A549 (cell line): Measurements from ENCODE around the gene MAPT. TPM values are rescaled to one million over a fixed set of nuclear protein-coding genes. Genes with fewer than 3 reads are reported as not detected.
A peak's percentile ranks its signal among the peaks of the same experiment; 100 is the strongest.

Source experiments
- ATAC-seq, 2 experiments: fragments of 200-7000 bp in 1 of 2; fragments of >200 bp in 1 of 2; cut with Nextera tagmentation in 1 of 2; cut with Tn5 transposase in 1 of 2; 3 replicates each; pipeline versions ENCODE4 v1.8.0 to v1.9.1; 2018 to 2020; ENCODE audit warnings: mild to moderate bottlenecking in 1 of 2, moderate library complexity in 1 of 2
- CTCF ChIA-PET: fragments of 300-600 bp; sonication (Branson Sonifier 250); formaldehyde crosslinking; extraction: SDS; loops from one replicate; lab custom pipeline; 2021; ENCODE audit warnings: antibody characterized with exemption, inconsistent platforms; lab: Yijun Ruan, JAX
- POLR2A ChIA-PET: fragments of 350-600 bp; formaldehyde crosslinking; extraction: SDS; loops from one replicate; lab custom pipeline; 2021; ENCODE audit warnings: antibody characterized with exemption, inconsistent platforms; lab: Yijun Ruan, JAX
- DNase-seq, 2 experiments: peaks; one replicate each; pipeline versions ENCODE4 v3.0.0 to v3.0.0-alpha.2; 2011 to 2016; ENCODE audit warnings: low read depth in 1 of 2, low spot score in 1 of 2
- FAIRE-seq: peaks from 2 replicates; lab custom pipeline; 2011; peaks lifted over from hg19 to GRCh38; lab: Jason Lieb, UNC
- H3K27ac ChIP-seq, 2 experiments: fragments of >200 bp; sonication (Bioruptor Twin); formaldehyde crosslinking; 3 replicates each; pipeline ENCODE4 v1.5.1; 2016 to 2017
- H3K4me1 ChIP-seq: fragments of >200 bp; sonication (Bioruptor Twin); formaldehyde crosslinking; 3 replicates; pipeline ENCODE4 v1.6.1; 2016
- H3K4me2 ChIP-seq: fragments of >200 bp; sonication (Bioruptor Twin); formaldehyde crosslinking; 3 replicates; pipeline ENCODE4 v1.6.1; 2016
- H3K4me3 ChIP-seq: fragments of >200 bp; sonication (Bioruptor Twin); formaldehyde crosslinking; 3 replicates; pipeline ENCODE4 v1.5.1; 2016
- H3K9me3 ChIP-seq: fragments of >200 bp; sonication (Bioruptor Twin); formaldehyde crosslinking; 3 replicates; pipeline ENCODE4 v1.6.1; 2016
- CBX2 ChIP-seq: fragments of 200-600 bp; sonication (generic); IDR thresholded peaks from 2 replicates; pipeline ENCODE4 v1.6.1; 2016; ENCODE audit warnings: low read depth, mild to moderate bottlenecking, borderline replicate concordance
- CBX8 ChIP-seq: fragments of 200-600 bp; sonication (generic); IDR thresholded peaks from 2 replicates; pipeline ENCODE4 v1.6.1; 2016
- CEBPB ChIP-seq, 2 experiments: fragments of >200 bp in 1 of 2; sonication (Bioruptor Twin) in 1 of 2; formaldehyde crosslinking in 1 of 2; IDR thresholded peaks; 2 replicates each; pipeline ENCODE4 v1.6.1; 2012 to 2016
- CHD2 ChIP-seq: fragments of 150-350 bp; IDR thresholded peaks from 2 replicates; pipeline ENCODE4 v1.6.1; 2014; ENCODE audit warnings: low read length; ENCODE audit not compliant: partially characterized antibody
- HDAC2 ChIP-seq: fragments of 200-600 bp; sonication (generic); IDR thresholded peaks from 2 replicates; pipeline ENCODE4 v1.6.1; 2016
- HEYL ChIP-seq: fragments of 250-450 bp; sonication (Bioruptor Pico); IDR thresholded peaks from 2 replicates; pipeline ENCODE4 v1.8.0; 2021; ENCODE audit warnings: mild to moderate bottlenecking, moderate library complexity
- HOXB13 ChIP-seq: fragments of 250-450 bp; sonication (Bioruptor Pico); IDR thresholded peaks from 2 replicates; pipeline ENCODE4 v1.5.0; 2020; ENCODE audit warnings: low read depth, mild to moderate bottlenecking, moderate library complexity
- JUNB ChIP-seq: fragments of >200 bp; sonication (Bioruptor Twin); formaldehyde crosslinking; IDR thresholded peaks from 2 replicates; pipeline ENCODE4 v1.6.1; 2016
- MAZ ChIP-seq: fragments of 150-350 bp; IDR thresholded peaks from 2 replicates; pipeline ENCODE4 v1.6.1; 2014; ENCODE audit warnings: antibody characterized with exemption, low read depth, low read length, borderline replicate concordance
- MYC ChIP-seq: IDR thresholded peaks from 2 replicates; pipeline ENCODE4 v1.6.1; 2012; ENCODE audit warnings: mild to moderate bottlenecking, inconsistent platforms, low read length, improper control_type of control experiment, borderline replicate concordance
- NR3C1 ChIP-seq: fragments of >200 bp; sonication (Bioruptor Twin); formaldehyde crosslinking; IDR thresholded peaks from 3 replicates; pipeline ENCODE4 v1.6.1; 2017
- POLR2A ChIP-seq: IDR thresholded peaks from 2 replicates; pipeline ENCODE4 v1.6.1; 2012; ENCODE audit warnings: mild to moderate bottlenecking, low read length
- POLR2AphosphoS2 ChIP-seq: conservative IDR thresholded peaks from 2 replicates; pipeline ENCODE4 v1.6.1; 2012; ENCODE audit warnings: low read length, improper control_type of control experiment, inconsistent platforms
- RAD21 ChIP-seq, 2 experiments: fragments of >200 bp in 1 of 2; sonication (Bioruptor Twin) in 1 of 2; formaldehyde crosslinking in 1 of 2; IDR thresholded peaks in 1 of 2; conservative IDR thresholded peaks in 1 of 2; 2 replicates in 1 of 2; 3 replicates in 1 of 2; pipeline ENCODE4 v1.6.1; 2012 to 2018; ENCODE audit warnings: inconsistent platforms in 1 of 2
- RARB ChIP-seq: fragments of 250-450 bp; sonication (Bioruptor Pico); IDR thresholded peaks from 2 replicates; pipeline ENCODE4 v1.8.0; 2021; ENCODE audit warnings: mild to moderate bottlenecking, moderate library complexity
- SREBF2 ChIP-seq: fragments of 450-650 bp; IDR thresholded peaks from 2 replicates; pipeline ENCODE4 v1.6.1; 2014; ENCODE audit warnings: mild to moderate bottlenecking, moderate library complexity
- TFCP2L1 ChIP-seq: fragments of 250-450 bp; sonication (Bioruptor Pico); IDR thresholded peaks from 2 replicates; pipeline ENCODE4 v1.5.0; 2021; ENCODE audit warnings: mild to moderate bottlenecking
- TP53 ChIP-seq: fragments of 250-450 bp; sonication (Bioruptor Pico); IDR thresholded peaks from 2 replicates; pipeline ENCODE4 v1.5.0; 2021; ENCODE audit warnings: mild to moderate bottlenecking, moderate library complexity
- ZC3H11A ChIP-seq: fragments of 450-650 bp; IDR thresholded peaks from 2 replicates; pipeline ENCODE4 v1.6.1; 2014; ENCODE audit warnings: antibody characterized with exemption, mild to moderate bottlenecking
- ZFP36 ChIP-seq: fragments of 450-650 bp; IDR thresholded peaks from 2 replicates; pipeline ENCODE4 v1.6.1; 2014; ENCODE audit warnings: borderline replicate concordance; ENCODE audit not compliant: partially characterized antibody
- ZSCAN20 ChIP-seq: fragments of 250-450 bp; sonication (Bioruptor Pico); IDR thresholded peaks from 2 replicates; pipeline ENCODE4 v1.8.0; 2022; ENCODE audit warnings: mild to moderate bottlenecking, moderate library complexity
- WGBS: methylation state at CpG from one replicate; pipeline ENCODE4 v1.1.6; 2017; ENCODE audit errors: missing lambda C conversion rate; 5-methylcytosine and 5-hydroxymethylcytosine counted together
- polyA plus RNA-seq, 4 experiments: library from polyadenylated mRNA; depleted of rRNA in 3 of 4; stranded (reverse); fragments of >200 nt; fragmentation: RNase III in 1 of 4; extraction: RNeasy Plus Mini Kit Qiagen cat#74134 plus additional on column Dnase treatment in 1 of 4; gene quantifications; 2 replicates in 3 of 4; 3 replicates in 1 of 4; pipeline ENCODE4 v1.2.3, GENCODE V29; 2011 to 2017
- TF ChIP-seq, protein P1 (sequence below): fragments of 250-450 bp; sonication (Bioruptor Pico); IDR thresholded peaks from 2 replicates; pipeline ENCODE4 v1.5.0; 2020; ENCODE audit warnings: low read depth, mild to moderate bottlenecking, moderate library complexity
- TF ChIP-seq, protein P2 (sequence below): fragments of 200-600 bp; sonication (generic); IDR thresholded peaks from 2 replicates; pipeline ENCODE4 v1.6.1; 2016; ENCODE audit warnings: antibody characterized with exemption, mild to moderate bottlenecking, moderate library complexity
- TF ChIP-seq, protein P3 (sequence below): fragments of >200 bp; sonication (Bioruptor Twin); formaldehyde crosslinking; IDR thresholded peaks from 3 replicates; pipeline ENCODE4 v1.6.1; 2016
- TF ChIP-seq, protein P4 (sequence below): fragments of >200 bp; sonication (Bioruptor Twin); formaldehyde crosslinking; IDR thresholded peaks from 2 replicates; pipeline ENCODE4 v1.6.1; 2016
- TF ChIP-seq, protein P5 (sequence below): fragments of 250-450 bp; sonication (Bioruptor Pico); IDR thresholded peaks from 2 replicates; pipeline ENCODE4 v1.5.0; 2021; ENCODE audit warnings: mild to moderate bottlenecking, moderate library complexity, borderline replicate concordance

MAPT gene
- polyA plus RNA-seq, 2 of the 4 experiments (the other 2 are of a cell fraction), result 1.2 to 1.6 TPM

DNA sequence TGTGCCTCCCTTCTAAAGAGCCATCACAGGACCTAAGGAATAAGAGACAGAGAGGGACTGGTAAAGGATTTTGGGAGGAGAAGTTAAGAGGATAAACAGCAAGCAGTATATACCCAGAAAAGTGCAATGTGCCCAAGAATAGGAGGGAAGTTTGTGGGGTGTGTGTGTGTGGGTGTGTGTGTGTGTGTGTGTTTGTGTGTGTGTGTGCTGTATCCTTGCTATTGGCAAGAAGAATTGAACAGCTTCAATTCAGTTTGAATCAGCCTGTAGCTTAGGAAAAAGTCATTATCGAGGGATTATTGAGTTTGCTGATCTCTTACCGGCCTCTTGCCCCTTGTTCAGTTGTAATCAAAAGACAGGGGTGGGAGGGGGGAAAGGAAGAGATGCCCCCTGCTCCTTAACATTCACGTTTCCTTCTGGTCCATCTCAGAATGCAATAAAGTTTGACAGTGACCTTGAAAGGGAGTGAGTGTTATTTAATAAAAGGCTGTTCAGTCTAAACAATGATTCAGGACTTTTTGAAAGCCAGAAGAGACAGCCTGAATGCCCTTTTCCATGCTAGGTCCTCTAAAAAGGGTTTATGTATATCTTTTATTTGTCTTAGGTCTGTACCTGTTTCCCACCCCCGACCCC lies 23.9 kb upstream of the MAPT start:
- no peaks in the 10 kb centered on the region for H3K9me3 ChIP-seq
- WGBS, result 45% methylated on average over 4 of the region's 4 CpGs
- no peak for DNase-seq
- no peak overlapping the region for H3K27ac ChIP-seq
- peak; percentile 28 for FAIRE-seq
- CTCF ChIA-PET, result interaction anchor here (0.9 to 1.5 kb wide), 3 partner anchors 10 to 79 kb away, joined by 3 to 7 read pairs (median 6); no protein-coding TSS in a partner anchor
- TF ChIP-seq TFCP2L1 (CRISPR knock-in tag), result no peak
- TF ChIP-seq SREBF2, result no peak
- TF ChIP-seq MYC, result no peak
- TF ChIP-seq ZSCAN20, result no peak
- TF ChIP-seq, protein P1, sequence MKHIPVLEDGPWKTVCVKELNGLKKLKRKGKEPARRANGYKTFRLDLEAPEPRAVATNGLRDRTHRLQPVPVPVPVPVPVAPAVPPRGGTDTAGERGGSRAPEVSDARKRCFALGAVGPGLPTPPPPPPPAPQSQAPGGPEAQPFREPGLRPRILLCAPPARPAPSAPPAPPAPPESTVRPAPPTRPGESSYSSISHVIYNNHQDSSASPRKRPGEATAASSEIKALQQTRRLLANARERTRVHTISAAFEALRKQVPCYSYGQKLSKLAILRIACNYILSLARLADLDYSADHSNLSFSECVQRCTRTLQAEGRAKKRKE (CRISPR knock-in tag), result no peak
- no peak for TF ChIP-seq CBX8
- no peak for TF ChIP-seq TP53 (CRISPR knock-in tag)
- no peak for TF ChIP-seq POLR2AphosphoS2
- TF ChIP-seq RARB, result no peak
- no peak for TF ChIP-seq CHD2
- no peak for TF ChIP-seq ZC3H11A
- TF ChIP-seq HEYL (CRISPR knock-in tag), result no peak
- no peak for TF ChIP-seq CEBPB (IDR thresholded peaks at IDR 0.05)
- TF ChIP-seq CBX2, result no peak
- TF ChIP-seq RAD21 (conservative IDR thresholded peaks at IDR 0.05 in 1 of 2, IDR thresholded peaks at IDR 0.05 in 1 of 2), result no peak
- no peak for TF ChIP-seq JUNB
- TF ChIP-seq ZFP36, result no peak
- H3K4me1 ChIP-seq, result no peaks in the 10 kb centered on the region
- POLR2A ChIA-PET, result no interaction called here
- ATAC-seq, result no peak; a peak in 1 of 6 replicates
- no peak overlapping the region for H3K4me3 ChIP-seq
- no peak overlapping the region for H3K4me2 ChIP-seq

DNA sequence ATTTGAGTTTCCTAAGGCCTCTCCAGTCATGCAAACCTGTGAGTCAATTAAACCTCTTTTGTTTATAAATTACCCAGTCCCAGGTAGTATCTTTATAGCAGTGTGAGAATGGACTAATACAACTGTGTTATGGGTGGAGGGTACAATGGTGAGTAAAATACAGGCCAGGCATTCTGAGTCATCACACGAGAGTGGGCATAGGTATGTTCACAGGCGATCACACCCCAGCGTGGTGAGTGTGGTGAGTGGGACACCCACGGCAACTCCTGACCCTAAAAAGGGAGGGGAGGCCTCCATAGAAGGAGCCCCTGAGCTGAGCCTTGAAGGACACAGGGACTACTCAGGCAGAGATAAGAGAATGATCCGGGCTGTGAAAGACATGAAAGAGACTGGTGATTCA lies 22.6 kb upstream of the MAPT start:
- Histone ChIP-seq H3K4me2 (no peak overlapping the region), H3K4me1 (no peaks in the 10 kb centered on the region), H3K9me3 (no peaks in the 10 kb centered on the region), H3K27ac (no peak overlapping the region), H3K4me3 (no peak overlapping the region)
- ChIA-PET POLR2A (no interaction called here), CTCF (interaction anchor here (1.0 to 2.0 kb wide), 6 partner anchors 11 to 89 kb away, joined by 3 to 8 read pairs (median 4); no protein-coding TSS in a partner anchor)
- TF ChIP-seq ZFP36 (no peak), HOXB13 (CRISPR knock-in tag) (no peak), HDAC2 (no peak), MAZ (no peak), NR3C1 (no peak), POLR2A (no peak), CBX8 (no peak), RAD21 (conservative IDR thresholded peaks at IDR 0.05 in 1 of 2, IDR thresholded peaks at IDR 0.05 in 1 of 2) (no peak)
- TF ChIP-seq, protein P2, sequence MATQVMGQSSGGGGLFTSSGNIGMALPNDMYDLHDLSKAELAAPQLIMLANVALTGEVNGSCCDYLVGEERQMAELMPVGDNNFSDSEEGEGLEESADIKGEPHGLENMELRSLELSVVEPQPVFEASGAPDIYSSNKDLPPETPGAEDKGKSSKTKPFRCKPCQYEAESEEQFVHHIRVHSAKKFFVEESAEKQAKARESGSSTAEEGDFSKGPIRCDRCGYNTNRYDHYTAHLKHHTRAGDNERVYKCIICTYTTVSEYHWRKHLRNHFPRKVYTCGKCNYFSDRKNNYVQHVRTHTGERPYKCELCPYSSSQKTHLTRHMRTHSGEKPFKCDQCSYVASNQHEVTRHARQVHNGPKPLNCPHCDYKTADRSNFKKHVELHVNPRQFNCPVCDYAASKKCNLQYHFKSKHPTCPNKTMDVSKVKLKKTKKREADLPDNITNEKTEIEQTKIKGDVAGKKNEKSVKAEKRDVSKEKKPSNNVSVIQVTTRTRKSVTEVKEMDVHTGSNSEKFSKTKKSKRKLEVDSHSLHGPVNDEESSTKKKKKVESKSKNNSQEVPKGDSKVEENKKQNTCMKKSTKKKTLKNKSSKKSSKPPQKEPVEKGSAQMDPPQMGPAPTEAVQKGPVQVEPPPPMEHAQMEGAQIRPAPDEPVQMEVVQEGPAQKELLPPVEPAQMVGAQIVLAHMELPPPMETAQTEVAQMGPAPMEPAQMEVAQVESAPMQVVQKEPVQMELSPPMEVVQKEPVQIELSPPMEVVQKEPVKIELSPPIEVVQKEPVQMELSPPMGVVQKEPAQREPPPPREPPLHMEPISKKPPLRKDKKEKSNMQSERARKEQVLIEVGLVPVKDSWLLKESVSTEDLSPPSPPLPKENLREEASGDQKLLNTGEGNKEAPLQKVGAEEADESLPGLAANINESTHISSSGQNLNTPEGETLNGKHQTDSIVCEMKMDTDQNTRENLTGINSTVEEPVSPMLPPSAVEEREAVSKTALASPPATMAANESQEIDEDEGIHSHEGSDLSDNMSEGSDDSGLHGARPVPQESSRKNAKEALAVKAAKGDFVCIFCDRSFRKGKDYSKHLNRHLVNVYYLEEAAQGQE, result no peak
- TF ChIP-seq, protein P3, sequence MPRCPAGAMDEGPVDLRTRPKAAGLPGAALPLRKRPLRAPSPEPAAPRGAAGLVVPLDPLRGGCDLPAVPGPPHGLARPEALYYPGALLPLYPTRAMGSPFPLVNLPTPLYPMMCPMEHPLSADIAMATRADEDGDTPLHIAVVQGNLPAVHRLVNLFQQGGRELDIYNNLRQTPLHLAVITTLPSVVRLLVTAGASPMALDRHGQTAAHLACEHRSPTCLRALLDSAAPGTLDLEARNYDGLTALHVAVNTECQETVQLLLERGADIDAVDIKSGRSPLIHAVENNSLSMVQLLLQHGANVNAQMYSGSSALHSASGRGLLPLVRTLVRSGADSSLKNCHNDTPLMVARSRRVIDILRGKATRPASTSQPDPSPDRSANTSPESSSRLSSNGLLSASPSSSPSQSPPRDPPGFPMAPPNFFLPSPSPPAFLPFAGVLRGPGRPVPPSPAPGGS, result no peak
- TF ChIP-seq, protein P4, sequence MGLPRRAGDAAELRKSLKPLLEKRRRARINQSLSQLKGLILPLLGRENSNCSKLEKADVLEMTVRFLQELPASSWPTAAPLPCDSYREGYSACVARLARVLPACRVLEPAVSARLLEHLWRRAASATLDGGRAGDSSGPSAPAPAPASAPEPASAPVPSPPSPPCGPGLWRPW, result no peak
- TF ChIP-seq, protein P5, sequence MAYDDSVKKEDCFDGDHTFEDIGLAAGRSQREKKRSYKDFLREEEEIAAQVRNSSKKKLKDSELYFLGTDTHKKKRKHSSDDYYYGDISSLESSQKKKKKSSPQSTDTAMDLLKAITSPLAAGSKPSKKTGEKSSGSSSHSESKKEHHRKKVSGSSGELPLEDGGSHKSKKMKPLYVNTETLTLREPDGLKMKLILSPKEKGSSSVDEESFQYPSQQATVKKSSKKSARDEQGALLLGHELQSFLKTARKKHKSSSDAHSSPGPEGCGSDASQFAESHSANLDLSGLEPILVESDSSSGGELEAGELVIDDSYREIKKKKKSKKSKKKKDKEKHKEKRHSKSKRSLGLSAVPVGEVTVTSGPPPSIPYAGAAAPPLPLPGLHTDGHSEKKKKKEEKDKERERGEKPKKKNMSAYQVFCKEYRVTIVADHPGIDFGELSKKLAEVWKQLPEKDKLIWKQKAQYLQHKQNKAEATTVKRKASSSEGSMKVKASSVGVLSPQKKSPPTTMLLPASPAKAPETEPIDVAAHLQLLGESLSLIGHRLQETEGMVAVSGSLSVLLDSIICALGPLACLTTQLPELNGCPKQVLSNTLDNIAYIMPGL (CRISPR knock-in tag), result no peak
- ATAC-seq (no peak), DNase-seq (no peak), FAIRE-seq (no peak)
- 52% methylated on average over 5 of the region's 5 CpGs for WGBS
